C4-2B (cell line): ENCODE data around the gene UBAP1.

Experiments
- H3K27ac ChIP-seq: fragments of 450-650 bp; 2 replicates; pipeline ENCODE4 v1.5.1; 2017
- ZFX ChIP-seq: fragments of 450-650 bp; IDR thresholded peaks from 2 replicates; pipeline ENCODE4 v1.6.1; 2017
- TF ChIP-seq, protein P1 (sequence below): fragments of 450-650 bp; conservative IDR thresholded peaks from 2 replicates; pipeline ENCODE4 v1.5.1; 2017; ENCODE audit warnings: mild to moderate bottlenecking

The UBAP1 gene

DNA sequence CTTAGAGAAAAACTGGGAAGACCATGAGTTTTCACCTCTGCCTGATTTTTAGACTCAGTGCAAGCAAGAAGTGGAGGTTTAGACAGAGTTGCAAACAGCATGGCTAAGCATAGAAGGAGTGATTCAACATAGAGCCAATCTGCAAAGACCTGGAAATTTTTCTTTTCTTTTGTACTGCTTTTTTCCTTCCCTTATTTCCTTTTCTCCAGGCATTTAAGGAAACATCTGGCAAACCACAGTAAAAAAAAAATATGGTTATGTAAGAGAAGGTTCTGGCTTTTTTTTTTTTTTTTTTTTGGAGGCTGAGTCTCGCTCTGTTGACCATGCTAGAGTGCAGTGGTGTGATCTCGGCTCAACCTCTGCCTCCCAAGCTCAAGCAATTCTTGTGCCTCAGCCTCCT is 35.7 kb upstream of the UBAP1 start:
- no peak overlapping the region for H3K27ac ChIP-seq
- TF ChIP-seq ZFX: no peak
- TF ChIP-seq, protein P1, sequence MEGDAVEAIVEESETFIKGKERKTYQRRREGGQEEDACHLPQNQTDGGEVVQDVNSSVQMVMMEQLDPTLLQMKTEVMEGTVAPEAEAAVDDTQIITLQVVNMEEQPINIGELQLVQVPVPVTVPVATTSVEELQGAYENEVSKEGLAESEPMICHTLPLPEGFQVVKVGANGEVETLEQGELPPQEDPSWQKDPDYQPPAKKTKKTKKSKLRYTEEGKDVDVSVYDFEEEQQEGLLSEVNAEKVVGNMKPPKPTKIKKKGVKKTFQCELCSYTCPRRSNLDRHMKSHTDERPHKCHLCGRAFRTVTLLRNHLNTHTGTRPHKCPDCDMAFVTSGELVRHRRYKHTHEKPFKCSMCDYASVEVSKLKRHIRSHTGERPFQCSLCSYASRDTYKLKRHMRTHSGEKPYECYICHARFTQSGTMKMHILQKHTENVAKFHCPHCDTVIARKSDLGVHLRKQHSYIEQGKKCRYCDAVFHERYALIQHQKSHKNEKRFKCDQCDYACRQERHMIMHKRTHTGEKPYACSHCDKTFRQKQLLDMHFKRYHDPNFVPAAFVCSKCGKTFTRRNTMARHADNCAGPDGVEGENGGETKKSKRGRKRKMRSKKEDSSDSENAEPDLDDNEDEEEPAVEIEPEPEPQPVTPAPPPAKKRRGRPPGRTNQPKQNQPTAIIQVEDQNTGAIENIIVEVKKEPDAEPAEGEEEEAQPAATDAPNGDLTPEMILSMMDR: no peak

DNA sequence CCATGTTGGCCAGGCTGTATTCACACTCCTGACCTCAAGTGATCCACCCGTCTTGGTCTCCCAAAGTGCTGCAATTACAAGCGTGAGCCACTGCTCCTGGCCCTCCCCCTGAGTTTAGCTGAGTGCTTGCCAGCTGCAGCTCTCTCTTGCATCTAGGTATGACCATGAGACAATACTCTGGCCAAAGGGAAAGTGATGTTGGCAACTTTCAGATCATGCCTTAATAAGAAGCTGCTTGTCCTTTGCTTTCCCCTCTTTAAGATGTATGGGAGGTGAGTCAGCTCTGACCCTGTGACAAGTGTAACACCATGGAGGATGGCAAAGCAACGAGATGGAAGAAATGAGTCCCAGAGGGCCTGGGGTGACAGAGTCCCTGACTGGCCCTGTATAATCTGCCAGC is 33.7 kb upstream of the UBAP1 start:
- TF ChIP-seq, protein P1: no peak
- no peak for TF ChIP-seq ZFX
- no peak overlapping the region for H3K27ac ChIP-seq

DNA sequence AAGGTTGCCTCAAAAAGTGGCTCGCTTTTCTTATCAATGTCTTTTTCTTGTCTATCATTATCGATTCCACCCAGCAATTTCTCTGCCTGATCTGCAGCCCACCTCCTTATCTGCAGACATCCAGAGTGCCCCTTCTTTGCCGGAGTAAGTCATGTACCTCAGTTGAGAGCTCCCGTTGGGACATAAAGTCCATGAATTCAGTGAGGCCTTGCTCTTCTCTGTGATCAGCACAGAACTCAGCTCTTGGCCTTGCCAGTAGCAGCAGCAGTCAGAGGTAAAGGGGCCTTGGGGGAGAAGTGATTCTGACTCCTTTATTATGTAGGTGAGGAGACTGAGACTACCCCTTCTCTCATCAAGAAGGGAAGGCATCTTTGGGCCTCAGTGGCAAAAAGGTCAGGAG is 27.4 kb upstream of the UBAP1 start:
- H3K27ac ChIP-seq: no peak overlapping the region
- TF ChIP-seq, protein P1: no peak
- no peak for TF ChIP-seq ZFX

DNA sequence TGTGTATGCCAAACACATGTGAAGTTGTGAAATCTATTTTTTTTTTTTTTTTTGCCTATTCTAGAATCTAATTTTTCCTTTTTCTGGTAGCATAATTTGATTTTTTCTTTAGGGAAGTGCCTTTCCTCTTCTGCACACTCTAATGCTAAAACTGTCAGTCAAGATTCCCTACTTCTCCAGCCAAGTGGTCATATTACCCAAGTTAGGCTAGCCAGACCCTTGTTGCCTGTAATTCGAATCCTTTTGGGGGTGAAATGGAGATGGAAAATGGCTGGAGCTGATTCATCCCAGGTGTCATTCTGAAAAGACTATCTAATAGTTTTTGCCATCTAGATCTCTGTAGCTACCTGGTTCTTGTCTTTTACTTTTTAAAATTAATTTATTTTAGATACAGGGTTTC is 24.8 kb upstream of the UBAP1 start:
- TF ChIP-seq, protein P1: no peak
- no peak for TF ChIP-seq ZFX
- no peak overlapping the region for H3K27ac ChIP-seq

DNA sequence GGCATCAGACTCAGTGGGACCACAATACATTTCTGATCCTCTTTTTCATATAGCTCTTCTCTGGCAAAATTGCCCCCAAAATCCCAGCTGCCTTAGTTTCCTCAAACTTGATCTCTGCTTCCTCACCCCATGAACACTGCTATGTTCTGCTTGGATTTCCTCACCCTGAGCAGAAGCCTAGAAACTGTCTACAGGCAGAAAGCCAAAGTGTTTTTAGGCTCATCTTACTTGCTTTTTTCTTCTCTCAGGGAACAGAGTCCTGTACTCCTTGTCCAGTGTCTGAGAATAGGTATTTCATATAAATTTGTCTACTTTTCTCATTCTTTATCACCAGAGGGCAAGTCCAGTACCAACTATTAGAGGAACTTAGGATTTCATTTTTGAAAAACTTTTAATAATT is 21.5 kb upstream of the UBAP1 start:
- no peak for TF ChIP-seq ZFX
- TF ChIP-seq, protein P1: no peak
- H3K27ac ChIP-seq: no peak overlapping the region

DNA sequence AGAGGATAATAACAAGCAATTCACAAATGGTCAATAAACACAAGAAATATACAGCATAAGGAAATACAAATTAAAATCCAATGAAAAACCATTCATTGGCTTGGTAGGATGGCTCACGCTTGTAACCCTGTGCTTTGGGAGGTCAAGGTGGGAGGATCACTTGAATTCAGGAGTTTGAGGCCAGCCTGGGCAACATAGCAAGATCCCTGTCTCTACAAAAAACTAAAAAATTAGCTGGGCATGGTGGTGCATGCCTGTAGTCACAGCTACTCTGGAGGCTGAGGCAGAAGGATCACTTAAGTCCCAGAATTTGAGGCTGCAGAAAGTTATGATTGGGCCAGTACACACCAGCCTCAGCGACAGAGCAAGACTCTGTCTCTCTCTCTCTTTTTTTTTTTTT is 20.9 kb upstream of the UBAP1 start:
- TF ChIP-seq, protein P1: no peak
- TF ChIP-seq ZFX: no peak
- H3K27ac ChIP-seq: no peak overlapping the region

DNA sequence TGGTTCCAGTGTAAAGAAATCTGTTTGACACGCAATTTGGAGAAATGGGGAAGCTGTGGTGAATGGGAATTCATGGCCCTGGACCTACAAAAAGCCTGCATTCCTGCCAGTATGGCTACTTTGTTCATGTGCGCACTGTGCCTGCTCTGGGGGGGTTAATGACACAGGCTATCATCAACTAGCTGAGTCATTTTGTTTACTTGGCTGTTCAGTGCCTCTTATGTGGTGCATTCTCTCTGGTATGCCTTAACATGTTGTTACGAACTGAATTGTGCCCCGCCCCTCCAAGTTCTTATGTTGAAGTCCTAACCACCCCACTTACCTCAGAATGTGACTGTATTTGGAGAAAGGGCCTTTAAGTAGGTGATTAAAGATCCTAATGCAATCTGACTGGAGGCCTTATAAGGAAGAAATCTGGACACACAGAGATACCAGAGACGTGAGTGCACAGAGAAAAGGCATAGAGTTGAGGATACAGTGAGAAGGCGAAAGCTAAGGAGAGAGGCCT is 20.4 kb upstream of the UBAP1 start:
- no peak overlapping the region for H3K27ac ChIP-seq
- TF ChIP-seq ZFX: no peak
- TF ChIP-seq, protein P1: no peak
